OCI-LY7 (cell line): ENCODE data around the gene MIA2.
"Not testable (repeated sequence)": the region's sequence is repeated elsewhere in the genome, so short reads cannot be mapped to it uniquely, and the experiment has no call there.

Source experiments
- EZH2phosphoT487 ChIP-seq: fragments of 200-600 bp; sonication (generic); IDR thresholded peaks from 2 replicates; pipeline ENCODE4 v1.6.1; 2018; ENCODE audit warnings: low read depth, borderline replicate concordance, mild to moderate bottlenecking, mixed run types, antibody characterized with exemption, low read length, moderate library complexity, mixed read lengths
- TF ChIP-seq, protein P1 (sequence below): fragments of 200-600 bp; sonication (generic); conservative IDR thresholded peaks from 2 replicates; pipeline ENCODE4 v1.5.1; 2014; ENCODE audit warnings: mild to moderate bottlenecking, antibody characterized with exemption, low read length, moderate library complexity, mixed read lengths

DNA sequence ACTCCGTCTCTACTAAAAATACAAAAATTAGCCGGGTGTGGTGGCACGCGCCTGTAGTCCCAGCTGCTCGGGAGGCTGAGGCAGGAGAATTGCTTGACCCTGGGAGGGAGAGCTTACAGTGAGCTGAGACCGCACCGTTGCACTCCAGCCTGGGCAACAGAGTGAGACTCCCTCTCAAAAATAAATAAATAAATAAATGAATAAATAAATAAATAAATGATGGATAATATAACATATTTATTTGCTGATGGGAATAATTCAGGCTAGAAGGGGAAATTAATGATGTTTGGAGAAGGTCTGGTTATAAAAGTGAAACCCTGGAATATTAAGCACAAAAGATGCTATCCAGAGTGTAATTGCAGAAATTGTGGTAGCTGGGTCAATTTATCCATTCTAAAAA lies 107.4 kb downstream of the MIA2 start:
- TF ChIP-seq, protein P1, sequence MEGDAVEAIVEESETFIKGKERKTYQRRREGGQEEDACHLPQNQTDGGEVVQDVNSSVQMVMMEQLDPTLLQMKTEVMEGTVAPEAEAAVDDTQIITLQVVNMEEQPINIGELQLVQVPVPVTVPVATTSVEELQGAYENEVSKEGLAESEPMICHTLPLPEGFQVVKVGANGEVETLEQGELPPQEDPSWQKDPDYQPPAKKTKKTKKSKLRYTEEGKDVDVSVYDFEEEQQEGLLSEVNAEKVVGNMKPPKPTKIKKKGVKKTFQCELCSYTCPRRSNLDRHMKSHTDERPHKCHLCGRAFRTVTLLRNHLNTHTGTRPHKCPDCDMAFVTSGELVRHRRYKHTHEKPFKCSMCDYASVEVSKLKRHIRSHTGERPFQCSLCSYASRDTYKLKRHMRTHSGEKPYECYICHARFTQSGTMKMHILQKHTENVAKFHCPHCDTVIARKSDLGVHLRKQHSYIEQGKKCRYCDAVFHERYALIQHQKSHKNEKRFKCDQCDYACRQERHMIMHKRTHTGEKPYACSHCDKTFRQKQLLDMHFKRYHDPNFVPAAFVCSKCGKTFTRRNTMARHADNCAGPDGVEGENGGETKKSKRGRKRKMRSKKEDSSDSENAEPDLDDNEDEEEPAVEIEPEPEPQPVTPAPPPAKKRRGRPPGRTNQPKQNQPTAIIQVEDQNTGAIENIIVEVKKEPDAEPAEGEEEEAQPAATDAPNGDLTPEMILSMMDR: not testable (repeated sequence)
- TF ChIP-seq EZH2phosphoT487: not testable (repeated sequence)
